Osteocyte (in vitro differentiated cells): Measurements from ENCODE around the gene FSCN2. TPM values are rescaled to one million over a fixed set of nuclear protein-coding genes. Genes with fewer than 3 reads are reported as not detected.

Experiments
- DNase-seq: peaks from one replicate; pipeline ENCODE4 v3.0.0; 2021; ENCODE audit warnings: mixed read lengths; ENCODE audit not compliant: unreplicated experiment; ENCODE audit errors: extremely low spot score
- H3K27ac Mint-ChIP-seq: one replicate; pipeline ENCODE4 v1.8.0; 2021; ENCODE audit warnings: mild to moderate bottlenecking, mixed read lengths; ENCODE audit not compliant: unreplicated experiment
- H3K27me3 Mint-ChIP-seq: one replicate; pipeline ENCODE4 v1.8.0; 2021; ENCODE audit warnings: mixed read lengths; ENCODE audit not compliant: unreplicated experiment
- H3K36me3 Mint-ChIP-seq: one replicate; pipeline ENCODE4 v1.8.0; 2021; ENCODE audit warnings: mixed read lengths; ENCODE audit not compliant: unreplicated experiment
- H3K4me1 Mint-ChIP-seq: one replicate; pipeline ENCODE4 v1.8.0; 2021; ENCODE audit warnings: mixed read lengths; ENCODE audit not compliant: unreplicated experiment
- H3K4me3 Mint-ChIP-seq: one replicate; pipeline ENCODE4 v1.8.0; 2021; ENCODE audit warnings: mild to moderate bottlenecking, moderate library complexity, mixed read lengths; ENCODE audit not compliant: unreplicated experiment
- H3K9me3 Mint-ChIP-seq: one replicate; pipeline ENCODE4 v1.8.0; 2021; ENCODE audit warnings: mixed read lengths; ENCODE audit not compliant: unreplicated experiment
- CTCF ChIP-seq: fragments of 200-600 bp; sonication (generic); IDR thresholded peaks from 2 replicates; pipeline ENCODE4 v1.5.0; 2021; ENCODE audit warnings: antibody characterized with exemption, mild to moderate bottlenecking, moderate library complexity
- total RNA-seq: library from RNA; stranded (reverse); gene quantifications from 2 replicates; pipeline ENCODE4 v1.2.1, GENCODE V29; 2021

The FSCN2 gene
- total RNA-seq, 1 donor from 2014 or later, result 3.0 TPM

GRCh38 chr17:81481815-81482505, 46.2 kb upstream of the FSCN2 start:
- Mint-ChIP-seq H3K27me3 (no peaks in the 10 kb centered on the region), H3K4me3 (no peak overlapping the region), H3K36me3 (no peaks in the 10 kb centered on the region), H3K4me1 (peaks cover 34% of the 10 kb centered on the region), H3K27ac (no peak overlapping the region), H3K9me3 (no peaks in the 10 kb centered on the region)
- DNase-seq, result no peak
- TF ChIP-seq CTCF, result no peak

- no peaks in the 10 kb centered on the region for H3K36me3 Mint-ChIP-seq
- H3K4me1 Mint-ChIP-seq, result peaks cover 38% of the 10 kb centered on the region
- no peak overlapping the region for H3K27ac Mint-ChIP-seq
- DNase-seq, result no peak
- no peak for TF ChIP-seq CTCF
- H3K27me3 Mint-ChIP-seq, result no peaks in the 10 kb centered on the region
- H3K9me3 Mint-ChIP-seq, result no peaks in the 10 kb centered on the region
- no peak overlapping the region for H3K4me3 Mint-ChIP-seq
Measured at GRCh38 chr17:81482673-81483072, 45.5 kb upstream of the FSCN2 start.

- peak overlapping the region; percentile 18 for H3K27ac Mint-ChIP-seq
- H3K4me3 Mint-ChIP-seq, result no peak overlapping the region
- no peak for DNase-seq
- peaks cover 38% of the 10 kb centered on the region for H3K4me1 Mint-ChIP-seq
- no peaks in the 10 kb centered on the region for H3K9me3 Mint-ChIP-seq
- no peaks in the 10 kb centered on the region for H3K36me3 Mint-ChIP-seq
- no peaks in the 10 kb centered on the region for H3K27me3 Mint-ChIP-seq
- TF ChIP-seq CTCF, result no peak
Measured at GRCh38 chr17:81483085-81483861, 44.9 kb upstream of the FSCN2 start.

- Mint-ChIP-seq H3K27me3 (no peaks in the 10 kb centered on the region), H3K9me3 (no peaks in the 10 kb centered on the region), H3K27ac (peak overlapping the region; percentile 18), H3K4me3 (no peak overlapping the region), H3K4me1 (peaks cover 40% of the 10 kb centered on the region), H3K36me3 (no peaks in the 10 kb centered on the region)
- no peak for DNase-seq
- TF ChIP-seq CTCF, result no peak
Measured at GRCh38 chr17:81483862-81484194, 44.3 kb upstream of the FSCN2 start.

- Mint-ChIP-seq H3K27me3 (no peaks in the 10 kb centered on the region), H3K27ac (no peak overlapping the region), H3K36me3 (no peaks in the 10 kb centered on the region), H3K9me3 (no peaks in the 10 kb centered on the region), H3K4me1 (peaks cover 45% of the 10 kb centered on the region), H3K4me3 (no peak overlapping the region)
- DNase-seq, result peak; percentile 96
- peak; percentile 99 for TF ChIP-seq CTCF
Measured at GRCh38 chr17:81484195-81484979, 43.8 kb upstream of the FSCN2 start.
